Astrocyte (in vitro differentiated cells and primary cell): ENCODE measurements around the gene SLC47A2. TPM values are rescaled to one million over a fixed set of nuclear protein-coding genes. Genes with fewer than 3 reads are reported as not detected.

ENCODE experiments used
- DNase-seq: peaks from one replicate; pipeline ENCODE4 v3.0.0-alpha.2; 2010; ENCODE audit warnings: low read depth
- FAIRE-seq: peaks from 2 replicates; lab custom pipeline; 2011; peaks lifted over from hg19 to GRCh38; lab: Jason Lieb, UNC
- H2AFZ ChIP-seq: 2 replicates; pipeline ENCODE4 v1.6.0; 2012; ENCODE audit warnings: low read depth, low read length, inconsistent platforms
- H3K27ac ChIP-seq: 2 replicates; pipeline ENCODE4 v1.5.1; 2011; ENCODE audit warnings: low read depth, low read length, inconsistent platforms
- H3K27me3 ChIP-seq: 2 replicates; pipeline ENCODE4 v1.6.0; 2011; ENCODE audit warnings: low read length, inconsistent platforms; ENCODE audit not compliant: insufficient read depth
- H3K36me3 ChIP-seq: 2 replicates; pipeline ENCODE4 v1.5.1; 2011; ENCODE audit warnings: low read length, inconsistent platforms; ENCODE audit not compliant: insufficient read depth
- H3K4me1 ChIP-seq: 2 replicates; pipeline ENCODE4 v1.5.1; 2011; ENCODE audit warnings: low read length, inconsistent platforms; ENCODE audit not compliant: insufficient read depth
- H3K4me2 ChIP-seq: 2 replicates; pipeline ENCODE4 v1.6.0; 2012; ENCODE audit warnings: low read length, inconsistent platforms
- H3K4me3 ChIP-seq: 2 replicates; pipeline ENCODE4 v1.5.1; 2011; ENCODE audit warnings: low read depth, mild to moderate bottlenecking, low read length, inconsistent platforms; ENCODE audit not compliant: insufficient read depth
- H3K79me2 ChIP-seq: 2 replicates; pipeline ENCODE4 v1.6.0; 2012; ENCODE audit warnings: mild to moderate bottlenecking, low read length, inconsistent platforms; ENCODE audit not compliant: insufficient read depth
- H3K9ac ChIP-seq: 2 replicates; pipeline ENCODE4 v1.6.0; 2012; ENCODE audit warnings: mild to moderate bottlenecking, low read length, inconsistent platforms
- H3K9me3 ChIP-seq: 2 replicates; pipeline ENCODE4 v1.5.1; 2012; ENCODE audit warnings: low read depth, mild to moderate bottlenecking, low read length, inconsistent platforms; ENCODE audit not compliant: insufficient read depth
- H4K20me1 ChIP-seq: 2 replicates; pipeline ENCODE4 v1.6.0; 2012; ENCODE audit warnings: low read length, inconsistent platforms; ENCODE audit not compliant: insufficient read depth
- H3K27ac Mint-ChIP-seq: one replicate; pipeline ENCODE4 v1.8.0; 2021; ENCODE audit warnings: mild to moderate bottlenecking, mixed read lengths; ENCODE audit not compliant: unreplicated experiment
- H3K27me3 Mint-ChIP-seq: one replicate; pipeline ENCODE4 v1.8.0; 2021; ENCODE audit warnings: low read depth, mixed read lengths; ENCODE audit not compliant: unreplicated experiment
- H3K36me3 Mint-ChIP-seq: one replicate; pipeline ENCODE4 v1.8.0; 2021; ENCODE audit warnings: low read depth, mixed read lengths; ENCODE audit not compliant: unreplicated experiment
- H3K4me1 Mint-ChIP-seq: one replicate; pipeline ENCODE4 v1.8.0; 2021; ENCODE audit warnings: low read depth, mixed read lengths; ENCODE audit not compliant: unreplicated experiment
- H3K4me3 Mint-ChIP-seq: one replicate; pipeline ENCODE4 v1.8.0; 2021; ENCODE audit warnings: mild to moderate bottlenecking, moderate library complexity, mixed read lengths; ENCODE audit not compliant: unreplicated experiment
- H3K9me3 Mint-ChIP-seq: one replicate; pipeline ENCODE4 v1.8.0; 2021; ENCODE audit warnings: mild to moderate bottlenecking, mixed read lengths; ENCODE audit not compliant: unreplicated experiment
- EZH2 ChIP-seq: IDR thresholded peaks from 2 replicates; pipeline ENCODE4 v1.6.1; 2012; ENCODE audit warnings: mild to moderate bottlenecking, low read length, inconsistent platforms; ENCODE audit not compliant: insufficient read depth
- total RNA-seq: library from RNA; stranded (reverse); gene quantifications from 2 replicates; pipeline ENCODE4 v1.2.1, GENCODE V29; 2021
- TF ChIP-seq, protein P1 (sequence below): IDR thresholded peaks from 2 replicates; pipeline ENCODE4 v1.5.1; 2011; ENCODE audit warnings: low read depth, mild to moderate bottlenecking, inconsistent platforms, low read length, moderate library complexity; ENCODE audit not compliant: insufficient read depth

SLC47A2 gene
- total RNA-seq, 1 donor from 2014 or later = not detected

DNA sequence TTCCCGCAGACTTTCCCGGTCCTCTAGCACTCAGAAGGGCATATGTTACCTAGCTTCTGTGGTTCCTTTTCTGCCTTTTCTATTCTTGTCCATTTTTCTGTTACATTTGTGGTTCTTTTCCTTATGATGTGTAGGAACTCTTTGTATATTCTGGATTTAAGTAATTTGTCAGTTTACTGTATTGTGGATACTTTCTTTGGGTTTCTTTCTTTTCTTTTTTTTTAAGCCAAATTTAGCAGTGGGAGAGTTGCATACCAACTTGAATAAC, 67.2 kb downstream of the SLC47A2 start:
- DNase-seq (no peak), FAIRE-seq (no peak)
- H3K27ac Mint-ChIP-seq = no peak overlapping the region
- no peak overlapping the region for H3K27ac ChIP-seq
- no peaks in the 10 kb centered on the region for H3K9me3 ChIP-seq
- peak overlapping the region; percentile 99 for H2AFZ ChIP-seq
- peak overlapping the region; percentile 99 for H3K4me2 ChIP-seq
- peak overlapping the region; percentile 83 for H3K4me3 Mint-ChIP-seq
- TF ChIP-seq, protein P1, sequence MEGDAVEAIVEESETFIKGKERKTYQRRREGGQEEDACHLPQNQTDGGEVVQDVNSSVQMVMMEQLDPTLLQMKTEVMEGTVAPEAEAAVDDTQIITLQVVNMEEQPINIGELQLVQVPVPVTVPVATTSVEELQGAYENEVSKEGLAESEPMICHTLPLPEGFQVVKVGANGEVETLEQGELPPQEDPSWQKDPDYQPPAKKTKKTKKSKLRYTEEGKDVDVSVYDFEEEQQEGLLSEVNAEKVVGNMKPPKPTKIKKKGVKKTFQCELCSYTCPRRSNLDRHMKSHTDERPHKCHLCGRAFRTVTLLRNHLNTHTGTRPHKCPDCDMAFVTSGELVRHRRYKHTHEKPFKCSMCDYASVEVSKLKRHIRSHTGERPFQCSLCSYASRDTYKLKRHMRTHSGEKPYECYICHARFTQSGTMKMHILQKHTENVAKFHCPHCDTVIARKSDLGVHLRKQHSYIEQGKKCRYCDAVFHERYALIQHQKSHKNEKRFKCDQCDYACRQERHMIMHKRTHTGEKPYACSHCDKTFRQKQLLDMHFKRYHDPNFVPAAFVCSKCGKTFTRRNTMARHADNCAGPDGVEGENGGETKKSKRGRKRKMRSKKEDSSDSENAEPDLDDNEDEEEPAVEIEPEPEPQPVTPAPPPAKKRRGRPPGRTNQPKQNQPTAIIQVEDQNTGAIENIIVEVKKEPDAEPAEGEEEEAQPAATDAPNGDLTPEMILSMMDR = no peak
- no peak for TF ChIP-seq EZH2
- peak overlapping the region; percentile 82 for H3K4me3 ChIP-seq
- peak overlapping the region; percentile 84 for H3K9ac ChIP-seq
- H3K79me2 ChIP-seq = no peaks in the 10 kb centered on the region
- H3K4me1 Mint-ChIP-seq = peaks cover 23% of the 10 kb centered on the region
- peaks cover 21% of the 10 kb centered on the region for H3K4me1 ChIP-seq
- peaks cover 2% of the 10 kb centered on the region for H3K9me3 Mint-ChIP-seq
- H3K36me3 ChIP-seq = no peaks in the 10 kb centered on the region
- H3K36me3 Mint-ChIP-seq = peaks cover 8% of the 10 kb centered on the region
- H3K27me3 ChIP-seq = no peaks in the 10 kb centered on the region
- H4K20me1 ChIP-seq = no peaks in the 10 kb centered on the region
- no peaks in the 10 kb centered on the region for H3K27me3 Mint-ChIP-seq

DNA sequence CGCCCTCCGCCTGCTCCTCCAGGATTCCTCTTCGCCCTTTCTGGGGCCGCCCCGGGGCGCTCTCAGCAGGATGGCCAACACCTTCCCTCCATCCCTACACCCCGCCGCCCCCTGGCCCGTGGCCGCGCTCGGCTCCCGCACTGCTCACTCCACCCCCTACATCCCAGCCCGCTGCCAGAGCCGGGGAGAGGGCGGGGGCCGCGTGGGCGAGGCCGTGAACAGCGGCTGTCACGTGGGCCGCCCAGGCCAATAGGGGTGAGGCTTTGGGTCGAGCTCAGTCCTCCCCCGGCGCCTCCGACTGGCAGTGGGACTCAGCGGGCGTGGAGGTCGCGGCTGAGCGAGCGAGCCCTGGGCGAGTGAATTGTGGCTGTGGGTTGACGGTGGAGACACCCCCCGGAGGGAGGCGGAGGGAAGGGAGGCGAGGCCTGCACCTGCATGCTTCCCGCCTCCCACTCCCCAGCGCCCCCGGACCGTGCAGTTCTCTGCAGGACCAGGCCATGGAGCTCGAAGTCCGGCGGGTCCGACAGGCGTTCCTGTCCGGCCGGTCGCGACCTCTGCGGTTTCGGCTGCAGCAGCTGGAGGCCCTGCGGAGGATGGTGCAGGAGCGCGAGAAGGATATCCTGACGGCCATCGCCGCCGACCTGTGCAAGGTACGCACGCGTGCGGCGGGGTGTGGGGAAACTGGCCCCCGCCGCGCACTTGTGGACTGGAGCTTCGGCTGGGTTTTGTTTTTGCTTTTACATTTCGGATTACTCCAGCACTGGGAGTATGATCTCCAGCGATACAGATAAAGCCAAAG, 67.7 kb downstream of the SLC47A2 start, which contains the start of gene ALDH3A2:
TSS of gene ALDH3A2 (plus strand) at position 277 of the 799 bp plus-strand sequence. CDS start at position 498, 221 bp downstream.
- Histone ChIP-seq H3K9ac (peak within 1 kb of the TSS; percentile 84), H4K20me1 (no peaks in the 10 kb centered on the region), H3K4me1 (peaks cover 21% of the 10 kb centered on the region), H3K9me3 (no peaks in the 10 kb centered on the region), H3K36me3 (no peaks in the 10 kb centered on the region), H3K4me2 (peak within 1 kb of the TSS; percentile 99), H2AFZ (peak within 1 kb of the TSS; percentile 99), H3K79me2 (no peaks in the 10 kb centered on the region), H3K27me3 (no peaks in the 10 kb centered on the region), H3K27ac (peak within 1 kb of the TSS; percentile 80), H3K4me3 (peak within 1 kb of the TSS; percentile 82)
- H3K36me3 Mint-ChIP-seq = peaks cover 6% of the 10 kb centered on the region
- FAIRE-seq (no peak), DNase-seq (peak; percentile 81)
- H3K4me1 Mint-ChIP-seq = peaks cover 23% of the 10 kb centered on the region
- H3K27ac Mint-ChIP-seq = peak within 1 kb of the TSS; percentile 95
- H3K4me3 Mint-ChIP-seq = peak within 1 kb of the TSS; percentile 83
- TF ChIP-seq EZH2 = no peak
- TF ChIP-seq, protein P1 = no peak
- no peaks in the 10 kb centered on the region for H3K9me3 Mint-ChIP-seq
- H3K27me3 Mint-ChIP-seq = no peaks in the 10 kb centered on the region
